Measurements from ENCODE around the gene ATP7A.

Gene ATP7A

DNA sequence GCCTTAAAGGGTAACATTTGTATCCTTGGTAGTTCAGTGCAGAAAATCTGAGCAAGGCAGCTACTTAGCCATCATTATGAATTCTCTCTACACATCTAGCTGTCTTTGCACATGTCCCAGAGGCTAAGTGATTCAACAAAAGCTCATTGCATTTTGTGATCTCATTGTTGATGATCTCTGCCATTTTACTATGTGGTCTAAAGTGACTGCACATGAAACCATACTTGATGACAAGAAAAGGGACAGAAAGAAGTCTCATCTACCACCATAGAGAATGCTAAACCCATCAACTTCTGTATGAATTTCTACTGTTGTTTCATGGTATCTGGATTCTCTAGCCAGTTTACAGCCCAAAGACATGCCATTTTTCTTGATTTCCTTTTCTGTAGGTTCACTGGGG is 187.6 kb downstream of the ATP7A start:
- no peak overlapping the region for H3K4me3 ChIP-seq
- H3K4me2 ChIP-seq: no peak overlapping the region
- peaks cover 12% of the 10 kb centered on the region for H3K9me3 ChIP-seq
- peaks cover 55% of the 10 kb centered on the region for H3K27me3 ChIP-seq
- no peak for TF ChIP-seq Cebpa-rat (IDR thresholded peaks at IDR 0.05)
- no peak overlapping the region for H3K27ac ChIP-seq
- H3K4me1 ChIP-seq: peaks cover 3% of the 10 kb centered on the region
- H3K9ac ChIP-seq: no peak overlapping the region
- H3K36me3 ChIP-seq: no peaks in the 10 kb centered on the region
- H4K20me1 ChIP-seq: no peaks in the 10 kb centered on the region
